Naive thymus-derived CD8-positive, alpha-beta T cell (primary cell): ENCODE data around the gene KCNIP3. TPM values are rescaled to one million over a fixed set of nuclear protein-coding genes. Genes with fewer than 3 reads are reported as not detected.
"Not testable (repeated sequence)": the region's sequence is repeated elsewhere in the genome, so short reads cannot be mapped to it uniquely, and the experiment has no call there.

Experiments used
- ATAC-seq, 2 donors: fragments of 150-1000 bp; cut with Tn5 transposase in 1 of 2; sonication (Bioruptor Pico), chemical (Tn5 transposase) in 1 of 2; 1 replicate in 1 of 2; 2 replicates in 1 of 2; pipeline ENCODE4 v1.10.0; 2021; ENCODE audit warnings: mild to moderate bottlenecking in 2 of 2, moderate library complexity in 2 of 2
- POLR2A ChIA-PET: fragments of 350-600 bp; sonication (Branson Sonifier 250); formaldehyde crosslinking; loops from one replicate; lab custom pipeline; 2021; ENCODE audit warnings: antibody characterized with exemption; lab: Charles Lee
- DNase-seq, 10 donors: peaks; one replicate each; pipeline versions ENCODE4 v3.0.0 to v3.0.0-alpha.2; 2020 to 2022
- H3K27ac Mint-ChIP-seq, 10 donors: one replicate each; pipeline ENCODE4 v1.8.0; 2020 to 2022; ENCODE audit warnings: mild to moderate bottlenecking in 10 of 10, mixed read lengths in 10 of 10, moderate library complexity in 4 of 10, inconsistent platforms in 1 of 10
- H3K27me3 Mint-ChIP-seq, 5 donors: one replicate each; pipeline ENCODE4 v1.8.0; 2021 to 2022; ENCODE audit warnings: mixed read lengths in 5 of 5
- H3K36me3 Mint-ChIP-seq, 3 donors: one replicate each; pipeline ENCODE4 v1.8.0; 2020 to 2022; ENCODE audit warnings: mixed read lengths in 3 of 3, mild to moderate bottlenecking in 2 of 3, inconsistent platforms in 1 of 3
- H3K4me1 Mint-ChIP-seq, 4 donors: one replicate each; pipeline ENCODE4 v1.8.0; 2021 to 2022; ENCODE audit warnings: mixed read lengths in 4 of 4
- H3K4me3 Mint-ChIP-seq, 10 donors: one replicate each; pipeline ENCODE4 v1.8.0; 2020 to 2022; ENCODE audit warnings: mild to moderate bottlenecking in 10 of 10, mixed read lengths in 10 of 10, moderate library complexity in 6 of 10, inconsistent platforms in 1 of 10
- H3K9me3 Mint-ChIP-seq, 9 donors: one replicate each; pipeline ENCODE4 v1.8.0; 2020 to 2022; ENCODE audit warnings: mixed read lengths in 9 of 9, mild to moderate bottlenecking in 3 of 9, inconsistent platforms in 1 of 9, moderate library complexity in 1 of 9
- polyA plus RNA-seq, 3 donors: library from polyadenylated mRNA; unstranded; fragments of 300-500 nt; fragmentation: Illumina TruSeq; gene quantifications; one replicate each; pipeline ENCODE4 v1.2.3, GENCODE V29; 2021
- total RNA-seq, 8 experiments: library from RNA in 2 of 8; stranded (reverse) in 2 of 8; gene quantifications; one replicate each; pipeline ENCODE4 v1.2.3 and lab custom pipeline; 2021 to 2026

KCNIP3 gene
- total and polyA plus RNA-seq, 5 experiments from 2014 or later, result not detected

GRCh38 chr2:95388091-95388692, 91.0 kb downstream of the KCNIP3 start:
- no peak for DNase-seq
- no peak overlapping the region for H3K27ac Mint-ChIP-seq
- POLR2A ChIA-PET, result no interaction called here
- peaks cover 0 to 3% (median 0%) of the 10 kb centered on the region in 4 donors for H3K4me1 Mint-ChIP-seq
- no peak for ATAC-seq
- H3K27me3 Mint-ChIP-seq, result peaks cover 0 to 30% (median 10%) of the 10 kb centered on the region in 5 donors
- H3K36me3 Mint-ChIP-seq, result no peaks in the 10 kb centered on the region
- H3K9me3 Mint-ChIP-seq, result no peaks in the 10 kb centered on the region
- no peak overlapping the region for H3K4me3 Mint-ChIP-seq

GRCh38 chr2:95388856-95389244, 91.7 kb downstream of the KCNIP3 start:
- Mint-ChIP-seq H3K4me1 (peaks cover 0 to 3% (median 0%) of the 10 kb centered on the region in 4 donors), H3K27ac (no peak overlapping the region), H3K4me3 (no peak overlapping the region), H3K9me3 (no peaks in the 10 kb centered on the region), H3K27me3 (peaks cover 0 to 28% (median 8%) of the 10 kb centered on the region in 5 donors), H3K36me3 (no peaks in the 10 kb centered on the region)
- DNase-seq (no peak), ATAC-seq (no peak)
- POLR2A ChIA-PET, result no interaction called here

- DNase-seq, result peak in 4 of 10 donors; percentile 10 to 28 (median 16)
- H3K4me3 Mint-ChIP-seq, result peak overlapping the region in 1 of 10 donors; percentile 39
Measured at GRCh38 chr2:95389245-95390119, 92.3 kb downstream of the KCNIP3 start.

GRCh38 chr2:95390272-95390880, 93.2 kb downstream of the KCNIP3 start:
- POLR2A ChIA-PET, result no interaction called here
- Mint-ChIP-seq H3K27ac (no peak overlapping the region), H3K4me3 (no peak overlapping the region), H3K4me1 (peaks cover 0 to 3% (median 0%) of the 10 kb centered on the region in 4 donors), H3K36me3 (no peaks in the 10 kb centered on the region), H3K9me3 (no peaks in the 10 kb centered on the region), H3K27me3 (peaks cover 0 to 16% (median 4%) of the 10 kb centered on the region in 5 donors)
- ATAC-seq (no peak), DNase-seq (no peak)

More at GRCh38 chr2:95389245-95390119, 92.3 kb downstream of the KCNIP3 start:
- no peak for ATAC-seq
- POLR2A ChIA-PET, result no interaction called here
- Mint-ChIP-seq H3K36me3 (no peaks in the 10 kb centered on the region), H3K27me3 (peaks cover 0 to 21% (median 4%) of the 10 kb centered on the region in 5 donors), H3K4me1 (peaks cover 0 to 3% (median 0%) of the 10 kb centered on the region in 4 donors), H3K27ac (no peak overlapping the region), H3K9me3 (no peaks in the 10 kb centered on the region)

GRCh38 chr2:95390881-95391321, 93.8 kb downstream of the KCNIP3 start:
- POLR2A ChIA-PET, result no interaction called here
- DNase-seq, result no peak
- H3K9me3 Mint-ChIP-seq, result no peaks in the 10 kb centered on the region

GRCh38 chr2:95391641-95392310, 94.6 kb downstream of the KCNIP3 start:
- H3K9me3 Mint-ChIP-seq, result no peaks in the 10 kb centered on the region
- peaks cover 0 to 3% (median 0%) of the 10 kb centered on the region in 4 donors for H3K4me1 Mint-ChIP-seq
- no peaks in the 10 kb centered on the region for H3K36me3 Mint-ChIP-seq
- ATAC-seq (no peak), DNase-seq (peak in 1 of 10 donors; percentile 56)
- peaks cover 0 to 16% (median 4%) of the 10 kb centered on the region in 5 donors for H3K27me3 Mint-ChIP-seq
- H3K27ac Mint-ChIP-seq, result no peak overlapping the region
- no peak overlapping the region for H3K4me3 Mint-ChIP-seq
- POLR2A ChIA-PET, result no interaction called here

More at GRCh38 chr2:95390881-95391321, 93.8 kb downstream of the KCNIP3 start:
- Mint-ChIP-seq H3K27ac (no peak overlapping the region), H3K27me3 (peaks cover 0 to 16% (median 4%) of the 10 kb centered on the region in 5 donors), H3K4me1 (peaks cover 0 to 3% (median 0%) of the 10 kb centered on the region in 4 donors), H3K4me3 (no peak overlapping the region), H3K36me3 (no peaks in the 10 kb centered on the region)
- ATAC-seq, result no peak

GRCh38 chr2:95392320-95392719, 95.2 kb downstream of the KCNIP3 start:
- no peak overlapping the region for H3K4me3 Mint-ChIP-seq
- DNase-seq, result peak in 1 of 10 donors; percentile 21
- H3K27ac Mint-ChIP-seq, result no peak overlapping the region
- H3K27me3 Mint-ChIP-seq, result peaks cover 0 to 13% (median 4%) of the 10 kb centered on the region in 5 donors
- POLR2A ChIA-PET, result no interaction called here
- ATAC-seq, result no peak
- H3K36me3 Mint-ChIP-seq, result no peaks in the 10 kb centered on the region
- H3K4me1 Mint-ChIP-seq, result peaks cover 0 to 3% (median 0%) of the 10 kb centered on the region in 4 donors
- no peaks in the 10 kb centered on the region for H3K9me3 Mint-ChIP-seq

- ATAC-seq (no peak), DNase-seq (no peak)
- H3K9me3 Mint-ChIP-seq, result no peaks in the 10 kb centered on the region
- no peak overlapping the region for H3K27ac Mint-ChIP-seq
- POLR2A ChIA-PET, result no interaction called here
- peaks cover 0 to 8% (median 4%) of the 10 kb centered on the region in 5 donors for H3K27me3 Mint-ChIP-seq
- peaks cover 0 to 3% (median 0%) of the 10 kb centered on the region in 4 donors for H3K4me1 Mint-ChIP-seq
- H3K4me3 Mint-ChIP-seq, result no peak overlapping the region
- H3K36me3 Mint-ChIP-seq, result no peaks in the 10 kb centered on the region
Measured at GRCh38 chr2:95392730-95393455, 95.7 kb downstream of the KCNIP3 start.

GRCh38 chr2:95393901-95394300, 96.8 kb downstream of the KCNIP3 start:
- H3K27ac Mint-ChIP-seq, result no peak overlapping the region
- H3K36me3 Mint-ChIP-seq, result no peaks in the 10 kb centered on the region
- H3K4me3 Mint-ChIP-seq, result no peak overlapping the region
- H3K4me1 Mint-ChIP-seq, result peaks cover 0 to 3% (median 0%) of the 10 kb centered on the region in 4 donors
- ATAC-seq (no peak), DNase-seq (peak in 1 of 10 donors; percentile 8)
- H3K27me3 Mint-ChIP-seq, result peaks cover 0 to 4% (median 0%) of the 10 kb centered on the region in 5 donors
- POLR2A ChIA-PET, result no interaction called here
- H3K9me3 Mint-ChIP-seq, result no peaks in the 10 kb centered on the region

- peaks cover 9 to 28% (median 23%) of the 10 kb centered on the region in 4 donors for H3K4me1 Mint-ChIP-seq
- H3K4me3 Mint-ChIP-seq, result no peak overlapping the region
- no peaks in the 10 kb centered on the region for H3K27me3 Mint-ChIP-seq
- H3K36me3 Mint-ChIP-seq, result no peaks in the 10 kb centered on the region
- no peak for DNase-seq
- H3K9me3 Mint-ChIP-seq, result no peaks in the 10 kb centered on the region
- peak overlapping the region in 1 of 10 donors; percentile 51 for H3K27ac Mint-ChIP-seq
- POLR2A ChIA-PET, result no interaction called here
- ATAC-seq, result no peak
Measured at GRCh38 chr2:95399061-95399460, 101.9 kb downstream of the KCNIP3 start.

- no peak for ATAC-seq
- peak overlapping the region in 8 of 10 donors; percentile 56 to 98 (median 97) for H3K27ac Mint-ChIP-seq
- POLR2A ChIA-PET, result no interaction called here
Measured at GRCh38 chr2:95401480-95401879, 104.3 kb downstream of the KCNIP3 start.

GRCh38 chr2:95402004-95402369, 104.8 kb downstream of the KCNIP3 start:
- Mint-ChIP-seq H3K27ac (peak overlapping the region; percentile 4 to 98 (median 96)), H3K4me1 (peaks cover 12 to 29% (median 27%) of the 10 kb centered on the region in 4 donors), H3K4me3 (peak overlapping the region; percentile 94 to 98 (median 97))
- ATAC-seq (peak; percentile 43), DNase-seq (peak in 1 of 10 donors; percentile 58)
- H3K27me3 Mint-ChIP-seq, POLR2A ChIA-PET, H3K9me3 Mint-ChIP-seq, H3K36me3 Mint-ChIP-seq: not testable (repeated sequence)

More at GRCh38 chr2:95401480-95401879, 104.3 kb downstream of the KCNIP3 start:
- Mint-ChIP-seq H3K9me3 (no peaks in the 10 kb centered on the region), H3K27me3 (no peaks in the 10 kb centered on the region), H3K4me3 (peak overlapping the region; percentile 94 to 98 (median 97)), H3K4me1 (peaks cover 12 to 29% (median 27%) of the 10 kb centered on the region in 4 donors), H3K36me3 (no peaks in the 10 kb centered on the region)
- DNase-seq, result peak in 1 of 10 donors; percentile 46
